Breast epithelium (tissue), 3 donors: ENCODE results near the gene HJURP.

Experiments
- POLR2A ChIP-seq: fragments of 450-650 bp; IDR thresholded peaks from one replicate; pipeline ENCODE4 v1.6.1; 2016; ENCODE audit warnings: antibody characterized with exemption, mild to moderate bottlenecking, moderate library complexity
- TF ChIP-seq, protein P1 (sequence below), 3 donors: fragments of 450-650 bp; IDR thresholded peaks; one replicate each; pipeline ENCODE4 v1.5.1; 2016 to 2017; ENCODE audit warnings: antibody characterized with exemption in 3 of 3, mild to moderate bottlenecking in 3 of 3, moderate library complexity in 3 of 3

- TF ChIP-seq POLR2A, result no peak
- TF ChIP-seq, protein P1, sequence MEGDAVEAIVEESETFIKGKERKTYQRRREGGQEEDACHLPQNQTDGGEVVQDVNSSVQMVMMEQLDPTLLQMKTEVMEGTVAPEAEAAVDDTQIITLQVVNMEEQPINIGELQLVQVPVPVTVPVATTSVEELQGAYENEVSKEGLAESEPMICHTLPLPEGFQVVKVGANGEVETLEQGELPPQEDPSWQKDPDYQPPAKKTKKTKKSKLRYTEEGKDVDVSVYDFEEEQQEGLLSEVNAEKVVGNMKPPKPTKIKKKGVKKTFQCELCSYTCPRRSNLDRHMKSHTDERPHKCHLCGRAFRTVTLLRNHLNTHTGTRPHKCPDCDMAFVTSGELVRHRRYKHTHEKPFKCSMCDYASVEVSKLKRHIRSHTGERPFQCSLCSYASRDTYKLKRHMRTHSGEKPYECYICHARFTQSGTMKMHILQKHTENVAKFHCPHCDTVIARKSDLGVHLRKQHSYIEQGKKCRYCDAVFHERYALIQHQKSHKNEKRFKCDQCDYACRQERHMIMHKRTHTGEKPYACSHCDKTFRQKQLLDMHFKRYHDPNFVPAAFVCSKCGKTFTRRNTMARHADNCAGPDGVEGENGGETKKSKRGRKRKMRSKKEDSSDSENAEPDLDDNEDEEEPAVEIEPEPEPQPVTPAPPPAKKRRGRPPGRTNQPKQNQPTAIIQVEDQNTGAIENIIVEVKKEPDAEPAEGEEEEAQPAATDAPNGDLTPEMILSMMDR (IDR thresholded peaks at IDR 0.05), result no peak
These were observed 22.5 kb downstream of the HJURP start for GRCh38 chr2:233831861-233832260.
